HepG2 (cell line): ENCODE results near the gene IER2. TPM values are rescaled to one million over a fixed set of nuclear protein-coding genes. Genes with fewer than 3 reads are reported as not detected.

Experiments
- GATA4 ChIP-seq: sonication (generic); IDR thresholded peaks from 2 replicates; pipeline ENCODE4 v1.6.1; 2016; ENCODE audit warnings: antibody characterized with exemption, low read depth, borderline replicate concordance
- REXO4 ChIP-seq: sonication (generic); formaldehyde crosslinking; IDR thresholded peaks from 2 replicates; pipeline ENCODE4 v1.8.0; 2022; ENCODE audit warnings: missing genetic modification reagents, mild to moderate bottlenecking, borderline replicate concordance
- ZFP36L1 ChIP-seq: sonication (generic); formaldehyde crosslinking; IDR thresholded peaks from 2 replicates; pipeline ENCODE4 v1.8.0; 2022; ENCODE audit warnings: mild to moderate bottlenecking, missing genetic modification reagents, moderate library complexity
- ZNF792 ChIP-seq: IDR thresholded peaks from 2 replicates; pipeline ENCODE4 v1.6.1; 2016
- polyA plus RNA-seq, 8 experiments: library from polyadenylated mRNA; depleted of rRNA in 3 of 8; stranded (reverse) in 7 of 8; unstranded in 1 of 8; fragments of >200 nt; fragmentation: Illumina TruSeq in 4 of 8; extraction: Trizol in 4 of 8; gene quantifications; 2 replicates each; pipeline versions ENCODE4 v1.2.1 to v1.2.3, GENCODE V29; 2011 to 2016; ENCODE audit warnings: low read depth in 4 of 8, missing spikeins in 1 of 8, mixed read lengths in 1 of 8; ENCODE audit not compliant: insufficient read depth in 1 of 8
- total RNA-seq, 5 experiments: library from RNA; depleted of rRNA; stranded (reverse); fragments of >200 nt; fragmentation: Illumina TruSeq; extraction: Trizol; gene quantifications; 2 replicates each; pipeline ENCODE4 v1.2.3, GENCODE V29; 2016; ENCODE audit warnings: low read depth in 1 of 5
- TF ChIP-seq, protein P1 (sequence below): sonication (generic); formaldehyde crosslinking; IDR thresholded peaks from 2 replicates; pipeline ENCODE4 v1.4.0; 2020; ENCODE audit warnings: mild to moderate bottlenecking, missing genetic modification reagents, borderline replicate concordance
- TF ChIP-seq, protein P2 (sequence below): sonication (generic); formaldehyde crosslinking; IDR thresholded peaks from 2 replicates; pipeline ENCODE4 v1.8.0; 2022; ENCODE audit warnings: mild to moderate bottlenecking, missing genetic modification reagents, moderate library complexity
- TF ChIP-seq, protein P3 (sequence below): sonication (generic); formaldehyde crosslinking; IDR thresholded peaks from 2 replicates; pipeline ENCODE4 v1.4.0; 2020; ENCODE audit warnings: mild to moderate bottlenecking, missing genetic modification reagents
- TF ChIP-seq, protein P4 (sequence below): sonication (generic); formaldehyde crosslinking; IDR thresholded peaks from 2 replicates; pipeline ENCODE4 v1.5.0; 2020; ENCODE audit warnings: missing genetic modification reagents
- TF ChIP-seq, protein P5 (sequence below): sonication (generic); formaldehyde crosslinking; IDR thresholded peaks from 2 replicates; pipeline ENCODE4; 2020; ENCODE audit warnings: missing genetic modification reagents, mild to moderate bottlenecking, borderline replicate concordance

The IER2 gene
- total and polyA plus RNA-seq, 2 of the 13 experiments (the other 11 are each of a cell fraction or from before 2014, with no cell fraction given) = 10.1 to 14.3 TPM

DNA sequence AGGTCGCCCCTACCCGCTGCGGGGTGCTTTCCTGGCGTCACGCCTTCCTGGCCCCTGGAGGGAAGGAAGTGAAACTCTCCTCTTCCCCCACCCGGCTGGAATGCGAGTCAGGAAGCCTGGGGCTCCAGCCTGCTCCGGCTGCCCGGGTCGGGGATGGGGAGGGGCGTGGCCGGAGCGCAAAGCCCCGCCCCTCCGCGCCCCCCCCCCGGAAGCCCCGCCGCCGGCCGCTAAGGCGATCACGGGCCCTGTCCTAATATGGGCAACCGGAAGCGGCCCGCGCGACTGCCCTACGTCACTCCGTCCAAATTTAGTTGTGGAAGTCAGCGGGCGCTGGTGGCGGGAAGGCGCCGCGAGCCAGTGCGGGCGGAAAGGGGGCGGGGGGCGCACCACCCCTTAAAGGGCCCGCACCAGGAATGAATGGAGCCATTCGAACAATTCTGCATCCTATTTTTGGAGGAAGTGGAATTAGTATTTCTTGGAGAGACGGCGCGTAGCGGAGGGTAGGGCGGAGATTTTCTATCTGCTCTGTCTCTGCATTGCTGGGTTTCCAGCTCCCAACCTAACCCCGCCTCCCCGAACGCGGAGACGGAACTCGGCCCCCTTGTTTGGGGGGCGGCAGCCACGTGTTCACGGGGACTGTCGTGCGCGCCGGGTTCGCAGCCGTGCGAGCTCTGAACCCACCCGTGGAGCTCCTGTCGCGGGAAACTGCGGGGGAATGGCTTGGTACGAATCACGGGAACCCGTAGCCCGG, 1.6 kb downstream of the IER2 start (continued):
- TF ChIP-seq ZNF792 (peak; percentile 50; the same call in 1 of the 2 replicates), GATA4 (peak; percentile 78; the same call in 1 of the 2 replicates), ZFP36L1 (no peak), REXO4 (CRISPR knock-in tag) (no peak)
- TF ChIP-seq, protein P1, sequence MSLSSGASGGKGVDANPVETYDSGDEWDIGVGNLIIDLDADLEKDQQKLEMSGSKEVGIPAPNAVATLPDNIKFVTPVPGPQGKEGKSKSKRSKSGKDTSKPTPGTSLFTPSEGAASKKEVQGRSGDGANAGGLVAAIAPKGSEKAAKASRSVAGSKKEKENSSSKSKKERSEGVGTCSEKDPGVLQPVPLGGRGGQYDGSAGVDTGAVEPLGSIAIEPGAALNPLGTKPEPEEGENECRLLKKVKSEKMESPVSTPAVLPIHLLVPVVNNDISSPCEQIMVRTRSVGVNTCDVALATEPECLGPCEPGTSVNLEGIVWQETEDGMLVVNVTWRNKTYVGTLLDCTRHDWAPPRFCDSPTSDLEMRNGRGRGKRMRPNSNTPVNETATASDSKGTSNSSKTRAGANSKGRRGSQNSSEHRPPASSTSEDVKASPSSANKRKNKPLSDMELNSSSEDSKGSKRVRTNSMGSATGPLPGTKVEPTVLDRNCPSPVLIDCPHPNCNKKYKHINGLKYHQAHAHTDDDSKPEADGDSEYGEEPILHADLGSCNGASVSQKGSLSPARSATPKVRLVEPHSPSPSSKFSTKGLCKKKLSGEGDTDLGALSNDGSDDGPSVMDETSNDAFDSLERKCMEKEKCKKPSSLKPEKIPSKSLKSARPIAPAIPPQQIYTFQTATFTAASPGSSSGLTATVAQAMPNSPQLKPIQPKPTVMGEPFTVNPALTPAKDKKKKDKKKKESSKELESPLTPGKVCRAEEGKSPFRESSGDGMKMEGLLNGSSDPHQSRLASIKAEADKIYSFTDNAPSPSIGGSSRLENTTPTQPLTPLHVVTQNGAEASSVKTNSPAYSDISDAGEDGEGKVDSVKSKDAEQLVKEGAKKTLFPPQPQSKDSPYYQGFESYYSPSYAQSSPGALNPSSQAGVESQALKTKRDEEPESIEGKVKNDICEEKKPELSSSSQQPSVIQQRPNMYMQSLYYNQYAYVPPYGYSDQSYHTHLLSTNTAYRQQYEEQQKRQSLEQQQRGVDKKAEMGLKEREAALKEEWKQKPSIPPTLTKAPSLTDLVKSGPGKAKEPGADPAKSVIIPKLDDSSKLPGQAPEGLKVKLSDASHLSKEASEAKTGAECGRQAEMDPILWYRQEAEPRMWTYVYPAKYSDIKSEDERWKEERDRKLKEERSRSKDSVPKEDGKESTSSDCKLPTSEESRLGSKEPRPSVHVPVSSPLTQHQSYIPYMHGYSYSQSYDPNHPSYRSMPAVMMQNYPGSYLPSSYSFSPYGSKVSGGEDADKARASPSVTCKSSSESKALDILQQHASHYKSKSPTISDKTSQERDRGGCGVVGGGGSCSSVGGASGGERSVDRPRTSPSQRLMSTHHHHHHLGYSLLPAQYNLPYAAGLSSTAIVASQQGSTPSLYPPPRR (CRISPR knock-in tag) = 0 out of 2 replicates have a peak, but pooled peaks have one; percentile 33
- TF ChIP-seq, protein P2, sequence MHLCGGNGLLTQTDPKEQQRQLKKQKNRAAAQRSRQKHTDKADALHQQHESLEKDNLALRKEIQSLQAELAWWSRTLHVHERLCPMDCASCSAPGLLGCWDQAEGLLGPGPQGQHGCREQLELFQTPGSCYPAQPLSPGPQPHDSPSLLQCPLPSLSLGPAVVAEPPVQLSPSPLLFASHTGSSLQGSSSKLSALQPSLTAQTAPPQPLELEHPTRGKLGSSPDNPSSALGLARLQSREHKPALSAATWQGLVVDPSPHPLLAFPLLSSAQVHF = no peak
- TF ChIP-seq, protein P3, sequence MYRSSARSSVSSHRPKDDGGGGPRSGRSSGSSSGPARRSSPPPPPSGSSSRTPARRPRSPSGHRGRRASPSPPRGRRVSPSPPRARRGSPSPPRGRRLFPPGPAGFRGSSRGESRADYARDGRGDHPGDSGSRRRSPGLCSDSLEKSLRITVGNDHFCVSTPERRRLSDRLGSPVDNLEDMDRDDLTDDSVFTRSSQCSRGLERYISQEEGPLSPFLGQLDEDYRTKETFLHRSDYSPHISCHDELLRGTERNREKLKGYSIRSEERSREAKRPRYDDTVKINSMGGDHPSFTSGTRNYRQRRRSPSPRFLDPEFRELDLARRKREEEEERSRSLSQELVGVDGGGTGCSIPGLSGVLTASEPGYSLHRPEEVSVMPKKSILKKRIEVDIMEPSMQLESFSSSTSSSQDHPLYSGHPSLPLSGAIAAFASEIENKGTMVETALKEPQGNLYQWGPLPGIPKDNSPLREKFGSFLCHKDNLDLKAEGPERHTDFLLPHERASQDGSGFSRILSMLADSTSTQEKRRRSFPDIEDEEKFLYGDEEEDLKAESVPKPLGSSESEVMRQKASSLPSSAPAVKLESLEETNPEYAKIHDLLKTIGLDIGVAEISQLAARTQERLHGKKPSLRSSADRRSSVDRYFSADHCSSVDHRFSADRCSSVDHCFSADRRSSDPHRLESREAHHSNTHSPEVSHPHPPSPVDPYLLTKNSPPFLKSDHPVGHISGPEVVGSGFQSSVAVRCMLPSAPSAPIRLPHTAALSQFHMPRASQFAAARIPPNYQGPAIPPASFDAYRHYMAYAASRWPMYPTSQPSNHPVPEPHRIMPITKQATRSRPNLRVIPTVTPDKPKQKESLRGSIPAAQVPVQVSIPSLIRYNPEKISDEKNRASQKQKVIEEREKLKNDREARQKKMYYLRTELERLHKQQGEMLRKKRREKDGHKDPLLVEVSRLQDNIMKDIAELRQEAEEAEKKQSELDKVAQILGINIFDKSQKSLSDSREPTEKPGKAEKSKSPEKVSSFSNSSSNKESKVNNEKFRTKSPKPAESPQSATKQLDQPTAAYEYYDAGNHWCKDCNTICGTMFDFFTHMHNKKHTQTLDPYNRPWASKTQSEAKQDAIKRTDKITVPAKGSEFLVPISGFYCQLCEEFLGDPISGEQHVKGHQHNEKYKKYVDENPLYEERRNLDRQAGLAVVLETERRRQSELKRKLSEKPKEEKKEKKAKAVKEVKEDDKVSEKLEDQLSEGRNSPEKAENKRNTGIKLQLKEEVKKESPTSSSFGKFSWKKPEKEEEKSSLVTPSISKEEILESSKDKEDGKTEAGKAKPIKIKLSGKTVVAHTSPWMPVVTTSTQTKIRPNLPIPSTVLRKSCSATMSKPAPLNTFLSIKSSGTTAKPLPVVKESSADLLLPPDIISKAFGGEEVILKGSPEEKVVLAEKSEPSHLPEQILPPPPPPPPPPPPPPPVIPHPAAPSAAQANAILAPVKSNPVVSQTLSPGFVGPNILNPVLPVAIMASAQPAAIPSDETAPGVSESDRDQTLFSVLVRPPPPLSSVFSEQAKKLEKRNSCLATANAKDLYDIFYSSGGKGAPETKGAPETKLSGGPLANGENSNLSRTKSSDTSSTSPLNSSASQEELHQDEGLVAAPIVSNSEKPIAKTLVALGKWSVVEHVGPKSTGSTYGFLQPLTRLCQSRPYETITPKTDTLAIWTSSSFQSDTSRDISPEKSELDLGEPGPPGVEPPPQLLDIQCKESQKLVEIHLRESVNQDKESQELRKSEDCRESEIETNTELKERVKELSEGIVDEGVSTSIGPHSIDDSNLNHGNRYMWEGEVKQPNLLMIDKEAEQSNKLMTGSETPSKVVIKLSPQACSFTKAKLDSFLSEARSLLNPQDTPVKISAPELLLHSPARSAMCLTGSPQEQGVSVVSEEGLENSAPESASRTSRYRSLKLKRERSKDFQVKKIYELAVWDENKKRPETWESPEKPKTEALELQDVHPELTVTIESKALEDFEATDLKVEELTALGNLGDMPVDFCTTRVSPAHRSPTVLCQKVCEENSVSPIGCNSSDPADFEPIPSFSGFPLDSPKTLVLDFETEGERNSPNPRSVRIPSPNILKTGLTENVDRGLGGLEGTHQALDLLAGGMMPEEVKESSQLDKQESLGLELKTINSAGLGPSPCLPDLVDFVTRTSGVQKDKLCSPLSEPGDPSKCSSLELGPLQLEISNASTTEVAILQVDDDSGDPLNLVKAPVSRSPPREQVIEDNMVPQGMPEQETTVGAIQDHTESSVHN (CRISPR knock-in tag) = no peak
- TF ChIP-seq, protein P4, sequence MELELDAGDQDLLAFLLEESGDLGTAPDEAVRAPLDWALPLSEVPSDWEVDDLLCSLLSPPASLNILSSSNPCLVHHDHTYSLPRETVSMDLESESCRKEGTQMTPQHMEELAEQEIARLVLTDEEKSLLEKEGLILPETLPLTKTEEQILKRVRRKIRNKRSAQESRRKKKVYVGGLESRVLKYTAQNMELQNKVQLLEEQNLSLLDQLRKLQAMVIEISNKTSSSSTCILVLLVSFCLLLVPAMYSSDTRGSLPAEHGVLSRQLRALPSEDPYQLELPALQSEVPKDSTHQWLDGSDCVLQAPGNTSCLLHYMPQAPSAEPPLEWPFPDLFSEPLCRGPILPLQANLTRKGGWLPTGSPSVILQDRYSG (CRISPR knock-in tag) = 0 out of 2 replicates have a peak, but pooled peaks have one; percentile 42
- TF ChIP-seq, protein P5, sequence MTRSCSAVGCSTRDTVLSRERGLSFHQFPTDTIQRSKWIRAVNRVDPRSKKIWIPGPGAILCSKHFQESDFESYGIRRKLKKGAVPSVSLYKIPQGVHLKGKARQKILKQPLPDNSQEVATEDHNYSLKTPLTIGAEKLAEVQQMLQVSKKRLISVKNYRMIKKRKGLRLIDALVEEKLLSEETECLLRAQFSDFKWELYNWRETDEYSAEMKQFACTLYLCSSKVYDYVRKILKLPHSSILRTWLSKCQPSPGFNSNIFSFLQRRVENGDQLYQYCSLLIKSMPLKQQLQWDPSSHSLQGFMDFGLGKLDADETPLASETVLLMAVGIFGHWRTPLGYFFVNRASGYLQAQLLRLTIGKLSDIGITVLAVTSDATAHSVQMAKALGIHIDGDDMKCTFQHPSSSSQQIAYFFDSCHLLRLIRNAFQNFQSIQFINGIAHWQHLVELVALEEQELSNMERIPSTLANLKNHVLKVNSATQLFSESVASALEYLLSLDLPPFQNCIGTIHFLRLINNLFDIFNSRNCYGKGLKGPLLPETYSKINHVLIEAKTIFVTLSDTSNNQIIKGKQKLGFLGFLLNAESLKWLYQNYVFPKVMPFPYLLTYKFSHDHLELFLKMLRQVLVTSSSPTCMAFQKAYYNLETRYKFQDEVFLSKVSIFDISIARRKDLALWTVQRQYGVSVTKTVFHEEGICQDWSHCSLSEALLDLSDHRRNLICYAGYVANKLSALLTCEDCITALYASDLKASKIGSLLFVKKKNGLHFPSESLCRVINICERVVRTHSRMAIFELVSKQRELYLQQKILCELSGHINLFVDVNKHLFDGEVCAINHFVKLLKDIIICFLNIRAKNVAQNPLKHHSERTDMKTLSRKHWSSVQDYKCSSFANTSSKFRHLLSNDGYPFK (CRISPR knock-in tag) = peak; percentile 27; the same call in 1 of the 2 replicates
